HG03060 (cell line): ENCODE measurements around the gene WFIKKN2.
"Not testable (repeated sequence)": the region's sequence is repeated elsewhere in the genome, so short reads cannot be mapped to it uniquely, and the experiment has no call there.

Source experiments
- ATAC-seq: cut with Tn5 transposase; IDR thresholded peaks from one replicate; pipeline ENCODE4 v1.9.1; 2021; ENCODE audit warnings: low read depth, moderate number of reproducible peaks; ENCODE audit not compliant: unreplicated experiment

The WFIKKN2 gene

DNA sequence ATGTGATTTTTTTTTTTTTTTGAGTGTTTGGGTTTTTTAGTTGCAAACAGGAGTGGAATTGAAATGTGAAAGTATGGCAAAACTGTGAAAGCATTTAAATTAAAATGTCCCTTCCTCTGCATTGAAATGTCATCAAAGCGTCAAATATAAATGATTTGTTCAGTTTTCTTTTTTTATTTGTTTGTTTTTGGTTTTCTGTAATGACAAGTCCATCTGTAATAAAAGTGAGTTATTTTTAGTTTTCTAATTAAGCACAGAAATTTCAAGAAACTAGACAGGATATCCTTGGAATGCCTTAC lies 32.7 kb downstream of the WFIKKN2 start:
- ATAC-seq, result no peak

DNA sequence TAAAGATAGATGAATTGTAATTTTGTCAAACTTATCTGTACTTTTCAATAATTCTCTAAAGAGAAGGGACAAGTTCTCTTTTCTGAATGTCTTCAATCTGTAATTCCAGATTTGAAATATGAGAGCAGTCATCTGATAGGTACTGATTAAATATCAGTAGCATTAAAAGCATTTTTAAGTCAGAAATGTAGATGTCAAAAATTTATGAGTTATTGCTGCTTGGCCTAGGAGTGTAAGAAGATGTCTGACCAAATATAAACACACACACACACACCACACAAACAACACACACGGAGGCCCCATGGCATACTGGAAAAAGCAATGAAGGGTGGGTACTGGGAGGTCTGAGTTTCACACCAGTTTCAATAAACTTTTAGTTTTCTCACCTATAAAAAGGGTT lies 33.2 kb downstream of the WFIKKN2 start:
- no peak for ATAC-seq

DNA sequence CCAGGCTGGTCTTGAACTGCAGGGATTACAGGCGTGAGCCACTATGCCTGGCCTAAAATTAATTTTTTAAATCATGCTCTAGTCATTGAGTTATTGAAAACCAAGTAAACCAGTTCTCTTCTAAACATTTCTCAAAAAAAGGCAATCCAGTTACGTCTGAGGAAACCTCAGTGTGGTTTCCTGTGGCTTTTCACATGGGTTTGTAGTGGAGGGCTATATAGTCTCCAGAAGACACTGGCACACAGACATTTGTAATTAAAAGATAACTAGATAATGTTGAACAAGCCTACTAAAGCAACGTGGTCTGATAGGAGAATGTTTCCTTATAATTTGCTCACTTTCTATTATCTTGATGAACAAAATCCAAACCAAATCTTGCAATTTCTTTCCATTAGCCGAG lies 36.0 kb downstream of the WFIKKN2 start:
- no peak for ATAC-seq

DNA sequence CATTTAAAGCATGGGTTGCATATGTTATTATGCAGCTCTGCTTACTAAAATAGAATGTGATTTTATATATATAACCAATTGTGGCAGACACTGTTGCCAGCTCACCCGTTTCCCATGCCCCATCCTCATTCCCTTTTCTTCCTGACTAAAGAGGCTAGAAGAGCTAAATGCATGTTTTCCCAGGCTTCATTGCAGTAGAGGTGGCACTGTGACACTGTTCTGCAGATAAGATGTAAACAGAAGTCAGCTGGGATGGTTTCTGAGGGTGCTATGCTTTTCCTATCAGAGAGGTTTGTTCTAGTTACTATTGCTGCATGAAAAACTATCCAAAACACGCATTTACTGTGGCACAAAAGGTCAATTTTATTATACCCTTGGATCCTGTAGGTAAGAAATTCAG lies 36.5 kb downstream of the WFIKKN2 start:
- ATAC-seq, result no peak

DNA sequence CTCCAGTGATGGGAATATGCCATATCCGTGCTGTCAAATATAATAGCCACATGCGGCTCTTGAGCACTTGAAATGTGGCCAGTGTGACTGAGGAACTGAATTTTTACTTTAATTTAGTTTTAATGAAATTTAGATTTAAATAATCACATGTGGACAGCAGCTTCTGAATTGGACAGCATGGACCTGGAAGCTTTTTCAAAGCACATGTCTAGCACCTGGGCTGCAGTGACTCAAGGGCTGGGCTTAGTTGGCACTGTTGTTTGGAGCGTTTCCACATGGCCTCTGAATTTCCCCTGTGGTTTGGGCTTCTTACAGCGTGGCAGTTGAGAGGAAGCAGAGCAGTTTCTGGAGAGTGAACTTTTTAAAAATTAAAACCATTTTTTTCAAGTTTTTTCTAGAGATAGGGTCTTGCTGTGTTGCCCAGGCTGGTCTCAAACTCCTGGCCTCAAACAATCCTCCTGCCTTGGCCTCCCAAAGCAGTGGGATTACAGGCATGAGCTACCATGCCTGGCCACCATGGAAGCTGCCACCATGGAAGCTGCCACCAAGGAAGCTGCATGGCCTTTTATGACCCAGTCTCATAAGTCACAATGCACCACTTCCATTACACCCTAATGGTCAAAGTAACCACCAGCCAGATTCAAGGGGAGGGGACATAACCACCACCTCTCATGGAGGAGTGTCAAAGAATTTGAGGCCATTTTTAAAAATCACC lies 37.5 kb downstream of the WFIKKN2 start:
- ATAC-seq, result no peak

DNA sequence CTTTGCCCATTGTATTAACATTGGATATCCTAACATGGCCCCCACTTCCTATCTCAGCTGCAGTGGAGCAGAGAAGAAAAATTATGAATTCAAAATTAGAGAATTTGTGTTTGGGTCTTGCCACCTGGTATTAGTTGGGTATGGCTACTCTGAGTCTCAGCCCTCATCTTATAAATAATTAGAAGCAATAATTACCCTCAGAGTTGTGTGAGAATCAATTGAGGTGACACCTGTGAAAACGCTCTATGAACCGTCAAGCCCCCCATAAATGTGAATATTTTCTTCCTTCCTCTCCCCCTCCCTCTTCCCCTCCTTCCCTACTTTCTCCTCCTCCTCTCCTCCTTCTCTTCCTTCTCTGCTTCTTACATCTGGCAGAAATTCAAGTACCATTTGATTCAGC lies 39.7 kb downstream of the WFIKKN2 start:
- ATAC-seq, result no peak

DNA sequence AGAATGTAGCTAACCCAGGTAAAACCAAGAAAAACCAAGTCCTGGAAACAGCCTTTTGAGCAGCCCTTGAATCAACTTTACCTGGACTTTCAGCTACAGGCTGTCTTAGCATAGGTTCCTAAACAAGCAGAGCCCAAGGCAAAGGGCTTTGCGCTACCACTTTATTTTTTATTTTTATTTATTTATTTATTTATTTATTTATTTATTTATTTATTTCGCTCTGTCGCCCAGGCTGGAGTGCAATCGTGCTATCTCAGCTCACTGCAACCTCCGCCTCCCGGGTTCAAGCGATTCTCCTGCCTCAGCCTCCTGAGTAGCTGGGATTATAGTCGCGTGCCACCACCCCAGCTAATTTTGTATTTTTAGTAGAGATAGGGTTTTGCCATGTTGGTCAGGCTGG lies 41.7 kb downstream of the WFIKKN2 start:
- ATAC-seq, result not testable (repeated sequence)

DNA sequence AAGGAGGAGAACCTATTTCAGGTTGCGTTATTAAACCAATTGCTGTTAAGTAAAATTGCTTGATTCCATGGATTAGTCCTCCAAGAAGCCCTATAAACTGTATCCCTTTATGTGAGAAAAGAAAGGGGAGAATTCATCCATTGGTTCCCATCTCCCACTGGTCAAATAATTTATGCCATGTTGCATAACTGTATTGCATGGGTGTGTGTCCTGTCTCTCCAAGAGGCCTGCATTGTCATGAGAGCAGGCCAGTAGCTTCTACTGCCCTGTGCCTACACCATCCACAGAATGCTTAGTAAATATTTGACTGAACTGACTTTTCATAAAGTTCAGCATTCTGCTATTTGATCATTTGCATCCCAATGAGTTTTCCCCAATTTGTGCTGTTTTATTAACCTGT lies 42.5 kb downstream of the WFIKKN2 start:
- no peak for ATAC-seq

DNA sequence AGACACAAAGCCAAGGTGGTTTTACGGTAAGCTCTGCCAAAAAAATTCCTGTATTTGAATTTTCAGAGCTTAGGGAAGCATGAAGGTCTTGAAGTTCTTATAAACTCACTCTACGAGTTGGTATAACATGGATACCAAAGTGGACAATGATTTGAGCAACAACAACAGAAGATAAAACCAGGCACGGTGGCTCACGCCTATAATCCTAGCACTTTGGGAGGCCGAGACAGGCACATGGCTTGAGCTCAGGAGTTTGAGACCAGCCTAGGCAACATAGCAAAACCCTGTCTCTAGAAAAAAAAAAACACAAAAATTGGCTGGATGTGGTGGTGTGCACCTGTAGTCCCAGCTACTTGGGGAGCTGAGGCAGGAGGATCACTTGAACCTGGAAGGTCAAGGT lies 43.7 kb downstream of the WFIKKN2 start:
- ATAC-seq, result no peak

DNA sequence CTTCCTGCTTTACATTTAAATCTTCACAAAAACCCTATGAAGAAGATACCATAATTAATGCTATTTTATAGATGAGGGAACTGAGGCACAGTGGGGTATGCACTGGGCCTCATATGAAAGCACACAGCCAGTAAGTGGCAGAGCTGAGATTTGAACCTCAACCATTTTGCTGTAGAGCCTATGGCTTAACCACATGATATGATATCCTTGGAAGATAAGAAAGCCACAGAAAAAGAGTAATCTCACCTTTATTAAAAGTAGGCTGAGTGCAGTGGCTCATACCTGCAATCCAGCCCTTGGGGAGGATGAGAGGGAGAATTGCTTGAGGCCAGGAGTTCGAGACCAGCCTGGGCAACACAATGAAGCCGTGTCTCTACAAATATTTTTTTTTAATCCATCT lies 45.8 kb downstream of the WFIKKN2 start:
- no peak for ATAC-seq

DNA sequence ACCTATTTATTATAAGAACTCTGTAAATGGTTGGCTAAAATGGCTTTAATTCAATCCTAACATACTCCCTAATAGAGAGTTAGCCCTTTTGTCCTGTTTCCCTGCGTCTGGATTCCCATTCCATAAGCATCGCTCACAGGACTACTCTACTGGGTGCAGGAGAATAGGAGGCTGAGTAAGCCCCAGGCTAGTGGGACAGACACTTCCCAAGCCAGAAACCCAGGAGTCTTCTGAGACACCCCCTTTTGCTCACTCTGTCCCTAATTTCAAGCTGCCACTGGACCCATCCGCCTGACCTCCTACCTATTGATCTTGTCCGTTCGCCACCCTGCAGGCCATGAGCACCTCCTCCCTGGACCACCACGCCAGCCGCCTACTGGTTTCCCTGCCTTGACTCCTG lies 47.5 kb downstream of the WFIKKN2 start:
- no peak for ATAC-seq

DNA sequence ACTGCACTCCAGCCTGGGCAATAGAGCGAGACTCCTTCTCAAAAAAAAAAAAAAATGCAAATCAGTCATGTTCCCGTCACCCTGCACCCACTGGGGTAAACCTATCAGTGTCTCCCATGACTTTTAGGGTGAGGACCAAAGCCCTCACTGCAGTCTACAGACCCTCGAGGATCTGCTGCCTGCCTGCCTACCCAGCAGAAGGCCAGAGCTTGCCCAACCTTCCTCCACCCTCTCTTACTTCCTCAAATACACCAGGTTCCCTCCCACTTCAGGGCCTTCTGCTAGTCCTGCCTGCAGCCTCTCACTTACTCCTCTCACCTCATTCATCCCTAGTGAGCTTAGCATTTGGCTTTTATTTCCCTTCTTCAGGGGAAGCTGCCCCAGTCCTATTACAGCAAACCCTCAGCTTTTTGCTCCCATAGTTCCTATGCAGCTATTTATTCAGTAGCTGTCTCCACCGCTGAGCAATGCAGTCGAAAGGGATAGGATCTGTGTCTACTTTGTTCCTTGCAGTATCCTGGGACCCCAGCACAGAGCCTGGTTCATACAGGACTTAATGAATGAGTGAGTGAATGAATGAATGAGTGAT lies 48.6 kb downstream of the WFIKKN2 start:
- ATAC-seq, result no peak

DNA sequence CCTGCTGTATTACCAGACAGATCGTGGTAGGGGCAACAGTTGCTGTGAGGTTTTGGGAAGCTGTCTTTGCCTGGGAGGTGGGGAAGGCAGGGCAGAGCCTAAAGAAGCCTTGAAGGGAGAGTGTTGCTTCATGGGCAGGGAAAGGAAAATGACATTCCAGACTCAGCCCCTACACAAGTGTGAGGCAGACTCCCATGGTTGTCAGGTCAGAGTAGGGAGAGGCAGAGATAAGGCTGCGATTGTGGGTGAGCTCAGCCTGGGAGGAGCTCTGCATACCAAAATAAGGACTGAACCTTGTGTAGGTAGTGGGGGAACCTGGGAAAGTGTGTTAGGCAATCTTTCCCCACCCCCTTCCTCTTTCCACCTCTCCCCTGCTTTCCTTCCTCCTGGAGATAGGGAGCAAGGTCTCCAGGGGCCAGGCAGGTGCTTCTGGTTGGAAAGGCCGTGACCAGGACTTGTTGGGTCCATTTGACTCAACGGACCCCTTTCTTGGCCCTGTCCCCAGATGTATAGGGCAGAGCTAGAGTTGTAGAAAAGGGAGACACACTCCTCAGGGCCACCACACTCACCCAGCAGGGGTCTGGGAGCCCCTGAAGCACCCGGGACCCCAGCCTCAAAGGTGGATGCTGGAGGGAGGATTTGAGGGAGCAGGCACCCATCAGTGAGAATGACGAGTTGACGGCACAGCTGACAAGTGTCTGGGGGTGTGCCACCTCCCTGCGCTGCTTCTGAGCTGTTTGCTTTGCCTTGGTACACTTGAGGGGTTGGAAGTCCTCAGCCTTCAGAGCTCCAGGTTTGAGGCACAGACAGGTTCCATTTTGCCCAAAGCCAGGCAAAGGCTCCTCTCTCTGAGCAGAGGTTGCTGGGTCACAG lies 49.3 kb downstream of the WFIKKN2 start:
- ATAC-seq, result no peak

DNA sequence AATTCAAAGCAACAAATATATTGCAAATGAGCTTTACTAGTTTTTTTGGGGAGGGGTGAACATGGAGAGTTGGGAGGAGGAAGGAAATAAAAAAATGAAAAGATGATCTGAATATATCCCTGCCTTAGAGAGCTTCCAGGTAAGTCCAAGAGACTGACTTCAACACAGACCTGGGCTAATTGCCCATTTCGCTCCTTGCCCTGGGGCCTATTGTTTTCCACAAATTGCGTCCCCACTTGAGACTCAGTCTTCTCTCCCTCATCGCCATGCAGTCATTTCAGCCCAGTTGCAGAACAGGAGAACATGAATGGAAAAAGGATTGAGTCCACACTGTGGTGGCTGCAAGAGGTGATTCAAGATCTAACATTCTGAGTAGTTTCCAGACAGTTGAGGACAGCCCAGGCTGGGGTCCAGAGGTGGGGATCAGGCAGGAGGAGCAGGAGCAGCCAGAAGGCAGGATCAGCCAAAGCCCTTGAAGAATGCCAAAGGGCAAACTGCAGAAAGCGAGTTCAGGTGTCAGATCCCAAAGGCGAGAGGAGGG lies 52.4 kb downstream of the WFIKKN2 start:
- no peak for ATAC-seq

DNA sequence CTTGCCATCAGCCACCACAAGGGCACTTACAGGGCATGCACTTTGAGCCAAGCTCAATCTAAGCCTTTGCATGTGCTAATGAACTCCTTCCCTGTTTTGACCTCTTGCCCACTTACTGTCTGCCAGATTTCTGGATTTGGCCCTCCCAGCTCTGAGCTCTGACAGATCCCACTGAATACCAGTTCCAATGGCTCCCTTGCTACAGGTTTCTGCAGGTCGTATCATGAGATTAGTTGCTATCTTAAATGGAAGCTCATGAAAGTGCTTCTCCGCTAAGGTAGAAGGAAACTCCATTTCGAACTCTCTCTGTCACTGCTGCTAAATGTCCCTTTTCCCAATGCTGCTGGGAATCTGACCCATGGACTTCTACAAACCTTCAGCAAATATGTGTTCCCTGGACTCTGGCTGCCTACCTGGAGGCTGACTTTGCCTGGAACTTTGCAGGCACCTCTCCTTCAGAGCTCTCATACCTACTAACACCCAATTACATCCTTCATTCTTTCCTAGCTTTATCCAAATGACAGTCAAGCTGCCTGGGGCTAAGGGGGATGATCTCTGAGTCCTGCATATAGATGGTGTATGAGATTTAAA lies 54.2 kb downstream of the WFIKKN2 start:
- no peak for ATAC-seq

DNA sequence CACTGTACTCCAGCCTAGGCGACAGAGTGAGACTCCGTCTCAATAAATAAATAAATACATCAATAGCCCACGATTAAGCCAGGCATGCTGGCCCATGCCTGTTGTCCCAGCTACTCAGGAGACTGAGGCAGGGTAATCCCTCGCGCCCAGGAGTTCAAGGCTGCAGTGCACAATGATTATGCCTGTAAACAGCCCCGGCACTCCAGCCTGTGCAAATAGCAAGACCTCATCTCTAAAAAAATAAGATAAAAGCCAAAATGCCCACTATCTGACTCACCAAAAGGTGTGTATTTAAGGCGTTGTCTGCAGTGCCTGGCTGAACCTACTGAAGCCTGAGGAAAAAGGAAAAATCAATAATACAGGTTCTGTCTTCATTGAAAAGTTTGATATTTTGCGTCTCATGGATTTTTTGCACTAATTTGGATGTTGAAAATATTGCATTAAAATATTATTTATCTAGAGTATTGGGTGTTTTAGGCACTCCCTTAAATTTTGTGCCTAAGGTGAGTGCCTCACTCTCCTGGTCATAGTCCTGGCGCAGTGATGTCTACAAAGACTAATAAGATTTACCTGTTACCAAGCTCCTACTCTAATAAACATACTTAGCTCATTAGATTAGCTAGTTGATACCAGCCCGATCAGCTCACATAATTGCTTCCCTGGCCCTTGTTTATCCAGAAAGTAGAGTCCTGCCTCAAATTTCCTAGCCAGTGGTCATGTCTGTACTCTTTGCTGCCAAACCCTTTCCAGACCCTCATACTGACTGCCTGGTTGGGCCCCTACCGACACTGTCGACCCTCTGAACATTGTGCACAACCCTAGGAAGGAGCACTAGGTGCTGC lies 55.5 kb downstream of the WFIKKN2 start:
- no peak for ATAC-seq

DNA sequence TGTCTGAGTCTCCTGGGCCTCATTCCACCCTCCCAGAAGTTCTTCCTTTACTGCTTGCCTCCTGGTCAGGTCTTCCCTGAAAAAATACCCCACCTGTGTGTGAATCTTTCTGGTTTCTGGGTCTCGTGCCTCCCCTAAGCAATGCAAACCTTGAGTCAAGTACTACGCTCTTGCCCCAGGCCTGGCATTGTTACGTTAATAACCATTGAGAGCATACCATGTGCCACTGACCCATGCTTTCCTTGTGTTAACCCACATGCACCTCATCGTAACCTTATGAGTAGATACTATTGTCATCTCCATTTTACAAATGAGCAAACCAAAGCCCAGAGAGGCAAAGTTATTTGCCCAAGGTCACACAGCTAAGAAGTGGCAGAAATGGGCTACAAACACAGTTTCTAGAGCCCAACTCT lies 56.2 kb downstream of the WFIKKN2 start:
- no peak for ATAC-seq
